ENCODE results near the gene VPS33B. TPM values are rescaled to one million over a fixed set of nuclear protein-coding genes. Genes with fewer than 3 reads are reported as not detected.

VPS33B gene
- total RNA-seq, 1 donor from 2014 or later = 22.4 TPM

- peaks cover 62% of the 10 kb centered on the region for H3K36me3 Mint-ChIP-seq (ENCODE audit: low read depth)
- no peak for DNase-seq (ENCODE audit: low spot score)
- peak overlapping the region; percentile 53 for H3K27ac Mint-ChIP-seq
- H3K9me3 Mint-ChIP-seq = no peaks in the 10 kb centered on the region
- no peaks in the 10 kb centered on the region for H3K27me3 Mint-ChIP-seq (ENCODE audit: low read depth)
- H3K4me1 Mint-ChIP-seq (ENCODE audit: low read depth) = peaks cover 12% of the 10 kb centered on the region
- no peak overlapping the region for H3K4me3 Mint-ChIP-seq (ENCODE audit: low read depth)
- intact Hi-C loops (cut with micrococcal nuclease) = no loop called here
Observed at GRCh38 chr15:90960298-90961091, 61.9 kb downstream of the VPS33B start.

DNA sequence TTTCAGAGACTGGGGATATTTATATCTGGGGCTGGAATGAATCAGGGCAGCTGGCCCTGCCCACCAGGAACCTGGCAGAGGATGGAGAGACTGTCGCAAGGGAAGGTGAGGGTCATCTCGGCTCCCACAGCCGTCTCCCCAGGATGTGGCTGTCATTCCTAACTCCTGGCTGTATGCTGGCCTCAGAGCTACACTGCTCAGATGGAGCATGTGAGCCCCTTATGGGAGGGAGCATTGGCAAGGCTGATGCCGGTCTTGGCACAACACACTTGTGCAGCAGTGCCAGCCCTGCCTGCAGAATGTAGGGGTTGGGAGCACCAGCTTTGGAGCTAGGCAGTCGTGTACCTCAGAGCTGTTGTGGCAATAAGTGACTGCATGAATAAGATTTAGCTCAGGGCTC is 62.5 kb downstream of the VPS33B start:
- no peaks in the 10 kb centered on the region for H3K27me3 Mint-ChIP-seq (ENCODE audit: low read depth)
- no peak for DNase-seq (ENCODE audit: low spot score)
- peaks cover 56% of the 10 kb centered on the region for H3K36me3 Mint-ChIP-seq (ENCODE audit: low read depth)
- no peaks in the 10 kb centered on the region for H3K9me3 Mint-ChIP-seq
- intact Hi-C loops (cut with micrococcal nuclease) = loop anchor here (5.0 kb wide), 2 partner anchors 32 to 72 kb away; partner anchors contain the start of gene PRC1
- H3K27ac Mint-ChIP-seq = no peak overlapping the region
- H3K4me1 Mint-ChIP-seq (ENCODE audit: low read depth) = peaks cover 12% of the 10 kb centered on the region
- H3K4me3 Mint-ChIP-seq (ENCODE audit: low read depth) = no peak overlapping the region

- Mint-ChIP-seq H3K4me3 (ENCODE audit: low read depth) (no peak overlapping the region), H3K36me3 (ENCODE audit: low read depth) (peaks cover 54% of the 10 kb centered on the region), H3K9me3 (no peaks in the 10 kb centered on the region), H3K27ac (no peak overlapping the region), H3K27me3 (ENCODE audit: low read depth) (no peaks in the 10 kb centered on the region), H3K4me1 (ENCODE audit: low read depth) (peaks cover 14% of the 10 kb centered on the region)
- intact Hi-C loops (cut with micrococcal nuclease) = loop anchor here (5.0 kb wide), 2 partner anchors 33 to 73 kb away; partner anchors contain the start of gene PRC1
- no peak for DNase-seq (ENCODE audit: low spot score)
Observed at GRCh38 chr15:90959028-90959595, 63.3 kb downstream of the VPS33B start.

- H3K36me3 Mint-ChIP-seq (ENCODE audit: low read depth) = peaks cover 54% of the 10 kb centered on the region
- H3K9me3 Mint-ChIP-seq = no peaks in the 10 kb centered on the region
- peak overlapping the region; percentile 71 for H3K4me3 Mint-ChIP-seq (ENCODE audit: low read depth)
- H3K4me1 Mint-ChIP-seq (ENCODE audit: low read depth) = peaks cover 18% of the 10 kb centered on the region
- peak overlapping the region; percentile 34 for H3K27ac Mint-ChIP-seq
- H3K27me3 Mint-ChIP-seq (ENCODE audit: low read depth) = no peaks in the 10 kb centered on the region
- DNase-seq (ENCODE audit: low spot score) = no peak
- intact Hi-C loops (cut with micrococcal nuclease) = loop anchor here (5.0 kb wide), 2 partner anchors 35 to 75 kb away; partner anchors contain the start of gene PRC1
Observed at GRCh38 chr15:90957791-90958190, 64.6 kb downstream of the VPS33B start.

DNA sequence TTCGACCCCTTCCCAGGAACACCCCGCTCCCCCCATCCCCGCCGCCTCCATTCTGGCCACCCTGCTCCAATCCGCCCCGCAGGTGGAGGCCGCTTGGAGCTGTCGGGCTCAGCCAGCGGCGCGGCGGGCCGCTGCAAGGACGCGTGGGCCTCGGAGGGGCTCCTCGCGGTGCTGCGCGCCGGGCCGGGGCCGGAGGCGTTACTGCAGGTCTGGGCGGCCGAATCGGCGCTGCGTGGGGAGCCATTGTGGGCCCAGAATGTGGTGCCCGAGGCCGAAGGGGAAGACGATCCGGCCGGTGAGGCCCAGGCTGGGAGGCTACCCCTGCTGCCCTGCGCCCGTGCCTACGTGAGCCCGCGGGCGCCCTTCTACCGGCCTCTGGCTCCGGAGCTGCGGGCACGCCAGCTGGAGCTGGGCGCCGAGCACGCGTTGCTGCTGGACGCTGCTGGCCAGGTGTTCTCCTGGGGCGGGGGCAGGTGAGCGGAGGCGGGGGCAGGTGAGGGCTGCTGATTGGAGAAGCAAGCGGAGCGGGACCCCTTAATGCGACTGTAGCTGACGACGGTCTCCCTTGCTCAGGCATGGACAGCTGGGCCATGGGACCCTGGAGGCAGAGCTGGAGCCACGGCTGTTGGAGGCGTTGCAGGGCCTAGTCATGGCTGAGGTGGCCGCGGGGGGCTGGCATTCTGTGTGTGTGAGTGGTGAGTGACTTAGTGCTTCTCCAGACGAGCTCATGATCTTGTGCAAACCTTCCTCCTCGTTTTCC is 65.2 kb downstream of the VPS33B start:
- Mint-ChIP-seq H3K4me1 (ENCODE audit: low read depth) (peaks cover 17% of the 10 kb centered on the region), H3K4me3 (ENCODE audit: low read depth) (peak overlapping the region; percentile 71), H3K36me3 (ENCODE audit: low read depth) (peaks cover 53% of the 10 kb centered on the region), H3K27me3 (ENCODE audit: low read depth) (no peaks in the 10 kb centered on the region), H3K9me3 (no peaks in the 10 kb centered on the region), H3K27ac (peak overlapping the region; percentile 34)
- no peak for DNase-seq (ENCODE audit: low spot score)
- intact Hi-C loops (cut with micrococcal nuclease) = loop anchor here (5.0 kb wide), 2 partner anchors 35 to 75 kb away; partner anchors contain the start of gene PRC1

DNA sequence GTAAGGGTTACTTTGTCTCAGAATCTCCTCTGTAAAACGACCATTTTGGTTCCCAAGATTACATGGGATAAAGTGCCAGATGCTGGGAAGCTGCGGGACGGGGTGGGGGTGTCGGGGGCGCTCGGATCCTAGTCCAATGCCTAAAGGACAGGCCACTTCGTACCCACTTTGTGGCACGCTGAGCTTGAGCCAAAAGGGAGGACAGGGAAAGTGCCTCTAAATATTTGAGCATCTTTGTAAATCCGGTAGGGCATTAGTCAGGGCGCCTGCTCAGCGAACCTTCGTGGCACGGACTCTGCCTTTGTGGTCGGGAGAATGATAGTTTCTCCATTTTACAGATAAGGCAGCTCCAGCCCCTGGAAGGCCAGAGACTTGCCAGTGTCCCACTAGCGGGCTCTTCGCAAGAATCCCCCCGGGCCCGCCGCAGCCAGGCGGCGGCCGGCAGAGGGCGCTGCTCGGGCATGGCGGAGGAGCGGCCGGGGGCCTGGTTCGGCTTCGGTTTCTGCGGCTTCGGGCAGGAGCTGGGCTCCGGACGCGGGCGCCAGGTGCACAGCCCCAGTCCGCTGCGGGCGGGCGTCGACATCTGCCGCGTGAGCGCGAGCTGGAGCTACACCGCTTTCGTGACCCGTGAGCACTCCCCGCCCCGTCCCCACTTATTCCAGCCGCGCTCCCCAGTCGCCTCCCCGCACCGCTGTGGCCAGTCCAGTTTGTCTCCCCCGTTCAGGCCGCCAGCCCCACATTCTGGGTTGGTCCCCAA is 65.9 kb downstream of the VPS33B start:
- peak overlapping the region; percentile 85 for H3K4me3 Mint-ChIP-seq (ENCODE audit: low read depth)
- no peaks in the 10 kb centered on the region for H3K27me3 Mint-ChIP-seq (ENCODE audit: low read depth)
- DNase-seq (ENCODE audit: low spot score) = peak; percentile 50
- intact Hi-C loops (cut with micrococcal nuclease) = loop anchor here (1.0 to 5.0 kb wide), 3 partner anchors 36 to 94 kb away; partner anchors contain the start of gene PRC1
- H3K4me1 Mint-ChIP-seq (ENCODE audit: low read depth) = peaks cover 15% of the 10 kb centered on the region
- H3K36me3 Mint-ChIP-seq (ENCODE audit: low read depth) = peaks cover 53% of the 10 kb centered on the region
- H3K9me3 Mint-ChIP-seq = no peaks in the 10 kb centered on the region
- H3K27ac Mint-ChIP-seq = peak overlapping the region; percentile 86

DNA sequence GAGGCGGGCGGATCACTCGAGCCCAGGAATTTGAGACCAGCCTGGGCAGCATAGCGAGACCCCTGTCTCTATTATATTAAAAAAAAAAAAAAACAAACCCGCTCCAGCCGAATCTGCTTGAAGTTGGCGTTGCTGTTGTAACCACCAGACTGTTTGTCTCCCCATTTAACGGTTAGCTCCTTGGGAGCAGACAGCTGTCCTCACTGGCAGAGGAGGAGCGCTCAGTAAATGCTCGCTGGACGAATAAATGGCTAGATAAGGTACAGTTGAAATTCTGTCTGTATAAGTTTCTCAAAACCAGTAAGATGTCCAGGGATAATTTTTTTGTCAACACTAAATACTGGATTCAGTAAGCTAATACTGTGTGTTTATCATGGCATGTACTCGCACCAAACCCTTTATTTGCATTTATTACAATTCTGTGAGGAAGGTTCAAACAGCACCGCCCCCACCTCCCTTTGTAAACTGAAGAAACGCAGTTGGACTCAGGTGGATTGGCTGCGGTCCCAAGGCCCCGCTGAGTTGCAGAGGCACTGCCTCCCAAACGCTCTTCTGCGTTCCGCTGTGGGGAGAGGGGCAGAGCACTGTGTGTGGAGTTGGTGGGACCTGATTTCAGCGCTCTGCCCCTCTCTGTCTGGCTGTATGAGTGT is 66.6 kb downstream of the VPS33B start:
- Mint-ChIP-seq H3K27ac (peak overlapping the region; percentile 93), H3K9me3 (no peaks in the 10 kb centered on the region), H3K4me3 (ENCODE audit: low read depth) (peak overlapping the region; percentile 85), H3K27me3 (ENCODE audit: low read depth) (no peaks in the 10 kb centered on the region), H3K36me3 (ENCODE audit: low read depth) (peaks cover 48% of the 10 kb centered on the region), H3K4me1 (ENCODE audit: low read depth) (peaks cover 15% of the 10 kb centered on the region)
- DNase-seq (ENCODE audit: low spot score) = no peak
- intact Hi-C loops (cut with micrococcal nuclease) = loop anchor here (1.0 to 5.0 kb wide), 3 partner anchors 37 to 95 kb away; partner anchors contain the start of gene PRC1

DNA sequence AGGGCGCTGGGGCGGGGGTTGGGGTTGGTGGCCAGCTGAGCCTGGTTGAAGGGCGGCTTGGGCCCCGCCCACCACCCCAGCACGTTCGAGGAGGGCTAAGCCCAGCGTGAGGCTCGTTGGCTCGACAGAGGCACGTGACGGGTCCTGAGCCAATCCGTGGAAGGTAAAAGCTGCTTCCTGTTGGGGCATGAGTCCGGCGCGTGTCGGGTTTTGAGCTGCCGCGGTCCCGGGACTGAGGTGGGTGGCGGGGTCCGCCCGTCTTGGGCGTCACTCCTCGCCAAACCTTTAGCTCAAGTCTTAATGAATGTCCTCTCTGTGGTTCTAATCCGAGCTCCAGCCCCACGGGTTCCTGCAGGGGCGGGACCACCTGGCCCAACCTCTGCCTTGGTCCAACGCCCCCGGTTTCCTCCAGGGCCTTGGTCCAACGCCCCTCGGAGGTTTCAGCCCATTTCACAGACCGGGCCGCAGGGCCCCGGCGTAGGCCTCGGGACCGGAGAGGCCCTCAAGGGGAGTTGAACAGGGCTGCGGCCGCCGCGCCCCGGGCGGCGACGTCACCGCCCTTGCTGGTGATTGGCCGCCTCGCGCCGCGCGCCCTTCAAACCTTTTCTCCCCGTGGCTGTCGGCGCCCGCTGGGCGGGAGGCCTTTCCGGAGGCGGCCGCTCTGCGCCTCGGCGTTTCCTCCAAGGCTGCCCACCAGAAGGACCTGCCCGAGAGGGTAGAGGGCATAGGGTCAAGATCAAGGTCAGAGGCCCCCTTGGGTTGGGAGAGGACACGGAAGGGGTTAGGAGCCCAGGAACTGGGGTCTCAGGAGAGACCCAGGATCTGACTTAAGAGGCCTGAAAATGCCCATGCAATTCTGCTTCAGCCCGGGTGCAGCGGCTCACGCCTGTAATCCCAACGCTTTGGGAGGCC is 67.4 kb downstream of the VPS33B start, which contains the start of gene RCCD1:
TSS of gene RCCD1 (plus strand) at position 173 of the 912 bp plus-strand sequence. CDS start 1,851 bp downstream, outside the sequence.
- peaks cover 46% of the 10 kb centered on the region for H3K36me3 Mint-ChIP-seq (ENCODE audit: low read depth)
- peak within 1 kb of the TSS; percentile 85 for H3K4me3 Mint-ChIP-seq (ENCODE audit: low read depth)
- H3K9me3 Mint-ChIP-seq = no peaks in the 10 kb centered on the region
- intact Hi-C loops (cut with micrococcal nuclease) = loop anchor here (1.0 to 5.0 kb wide), 3 partner anchors 20 to 77 kb away; partner anchors contain the start of genes PRC1 and UNC45A
- H3K27me3 Mint-ChIP-seq (ENCODE audit: low read depth) = no peaks in the 10 kb centered on the region
- peak within 1 kb of the TSS; percentile 93 for H3K27ac Mint-ChIP-seq
- peak; percentile 91 for DNase-seq (ENCODE audit: low spot score)
- peaks cover 15% of the 10 kb centered on the region for H3K4me1 Mint-ChIP-seq (ENCODE audit: low read depth)

GRCh38 chr15:90953947-90954711 is 68.3 kb downstream of the VPS33B start:
- Mint-ChIP-seq H3K27ac (peak overlapping the region; percentile 93), H3K4me3 (ENCODE audit: low read depth) (peak overlapping the region; percentile 85), H3K36me3 (ENCODE audit: low read depth) (peaks cover 47% of the 10 kb centered on the region), H3K9me3 (no peaks in the 10 kb centered on the region), H3K27me3 (ENCODE audit: low read depth) (no peaks in the 10 kb centered on the region), H3K4me1 (ENCODE audit: low read depth) (peaks cover 15% of the 10 kb centered on the region)
- no peak for DNase-seq (ENCODE audit: low spot score)
- intact Hi-C loops (cut with micrococcal nuclease) = loop anchor here (1.0 kb wide), 1 partner anchor 19 kb away; the partner anchor contains the start of gene UNC45A

DNA sequence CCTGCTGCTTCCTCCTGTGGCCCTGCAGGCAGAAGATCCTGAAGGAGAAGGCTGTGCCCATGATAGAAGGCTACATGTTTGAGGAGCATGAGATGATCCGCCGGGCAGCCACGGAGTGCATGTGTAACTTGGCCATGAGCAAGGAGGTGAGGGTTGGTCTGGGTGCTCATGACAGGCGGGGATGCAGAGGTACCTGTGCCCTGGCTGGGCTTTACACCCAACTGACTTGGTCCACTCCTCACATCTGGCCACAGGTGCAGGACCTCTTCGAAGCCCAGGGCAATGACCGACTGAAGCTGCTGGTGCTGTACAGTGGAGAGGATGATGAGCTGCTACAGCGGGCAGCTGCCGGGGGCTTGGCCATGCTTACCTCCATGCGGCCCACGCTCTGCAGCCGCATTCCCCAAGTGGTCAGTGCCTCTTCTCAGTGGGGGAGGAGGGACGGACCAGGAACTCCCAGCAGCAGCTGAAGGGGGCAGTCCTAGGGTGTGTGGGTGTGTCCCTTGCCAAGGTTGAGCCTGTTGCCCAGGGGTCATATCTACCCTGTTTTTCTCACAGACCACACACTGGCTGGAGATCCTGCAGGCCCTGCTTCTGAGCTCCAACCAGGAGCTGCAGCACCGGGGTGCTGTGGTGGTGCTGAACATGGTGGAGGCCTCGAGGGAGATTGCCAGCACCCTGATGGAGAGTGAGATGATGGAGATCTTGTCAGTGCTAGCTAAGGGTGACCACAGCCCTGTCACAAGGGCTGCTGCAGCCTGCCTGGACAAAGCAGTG is 69.3 kb downstream of the VPS33B start:
- Mint-ChIP-seq H3K36me3 (ENCODE audit: low read depth) (peaks cover 56% of the 10 kb centered on the region), H3K27me3 (ENCODE audit: low read depth) (no peaks in the 10 kb centered on the region), H3K27ac (no peak overlapping the region), H3K4me1 (ENCODE audit: low read depth) (peaks cover 15% of the 10 kb centered on the region), H3K4me3 (ENCODE audit: low read depth) (no peak overlapping the region), H3K9me3 (no peaks in the 10 kb centered on the region)
- intact Hi-C loops (cut with micrococcal nuclease) = no loop called here
- DNase-seq (ENCODE audit: low spot score) = no peak
